Measurements from ENCODE around the gene TCTN1.

DNA sequence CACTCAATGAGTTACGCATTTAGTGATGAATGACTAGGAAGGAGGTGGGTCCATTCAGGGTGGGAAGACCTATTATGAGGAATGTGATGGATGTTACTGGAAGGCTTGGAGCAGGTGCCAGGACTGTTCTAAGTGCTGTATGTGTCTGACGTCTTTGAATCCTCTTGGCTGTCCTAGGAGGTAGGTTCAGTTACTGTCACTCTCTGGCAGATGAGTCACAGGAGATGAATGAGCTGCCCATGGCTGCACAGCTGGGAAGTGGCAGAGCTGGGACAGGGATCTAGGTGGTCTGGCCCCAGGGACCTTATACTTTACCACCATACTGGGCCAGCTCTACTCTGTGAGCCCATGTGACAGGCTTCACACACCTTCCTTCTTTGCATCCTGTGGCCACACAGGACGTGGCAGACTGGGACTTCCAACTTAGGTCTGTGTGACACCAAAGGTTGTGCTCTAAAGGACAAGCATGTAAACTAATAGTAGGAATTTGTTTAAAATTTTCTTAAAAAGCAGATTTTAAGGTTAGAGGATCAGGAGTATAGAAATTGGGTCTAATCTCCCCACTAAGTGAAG, 24.0 kb downstream of the TCTN1 start:
- TF ChIP-seq PAX5 (IDR thresholded peaks at IDR 0.05; ENCODE audit: insufficient read depth, low read length, severe bottlenecking) (no peak), POLR2A (IDR thresholded peaks at IDR 0.05; ENCODE audit: low read depth, low read length) (no peak)

Measured in GM12891 (cell line).